Esophagus muscularis mucosa (tissue), 3 donors: Measurements from ENCODE around the gene PPP1R1B.

Source experiments
- CTCF ChIP-seq, 3 experiments: fragments of 200-600 bp in 2 of 3; fragments of 450-650 bp in 1 of 3; sonication (generic) in 2 of 3; IDR thresholded peaks; one replicate each; pipeline ENCODE4 v1.5.1; 2017 to 2019; ENCODE audit warnings: antibody characterized with exemption in 3 of 3, mild to moderate bottlenecking in 2 of 3, moderate library complexity in 1 of 3
- POLR2A ChIP-seq: fragments of 450-650 bp; IDR thresholded peaks from one replicate; pipeline ENCODE4 v1.6.1; 2017; ENCODE audit warnings: antibody characterized with exemption, moderate library complexity, mild to moderate bottlenecking, low read depth
- POLR2AphosphoS5 ChIP-seq, 2 donors: sonication (generic); formaldehyde crosslinking; IDR thresholded peaks; one replicate each; pipeline ENCODE4 v1.6.1; 2017; ENCODE audit warnings: antibody characterized with exemption in 2 of 2

GRCh38 chr17:39611401-39612112, 15.2 kb upstream of the PPP1R1B start:
- no peak for TF ChIP-seq POLR2A
- TF ChIP-seq CTCF (IDR thresholded peaks at IDR 0.05) = no peak
- no peak for TF ChIP-seq POLR2AphosphoS5 (IDR thresholded peaks at IDR 0.05)
